ENCODE data around the gene SEC31B.

DNA sequence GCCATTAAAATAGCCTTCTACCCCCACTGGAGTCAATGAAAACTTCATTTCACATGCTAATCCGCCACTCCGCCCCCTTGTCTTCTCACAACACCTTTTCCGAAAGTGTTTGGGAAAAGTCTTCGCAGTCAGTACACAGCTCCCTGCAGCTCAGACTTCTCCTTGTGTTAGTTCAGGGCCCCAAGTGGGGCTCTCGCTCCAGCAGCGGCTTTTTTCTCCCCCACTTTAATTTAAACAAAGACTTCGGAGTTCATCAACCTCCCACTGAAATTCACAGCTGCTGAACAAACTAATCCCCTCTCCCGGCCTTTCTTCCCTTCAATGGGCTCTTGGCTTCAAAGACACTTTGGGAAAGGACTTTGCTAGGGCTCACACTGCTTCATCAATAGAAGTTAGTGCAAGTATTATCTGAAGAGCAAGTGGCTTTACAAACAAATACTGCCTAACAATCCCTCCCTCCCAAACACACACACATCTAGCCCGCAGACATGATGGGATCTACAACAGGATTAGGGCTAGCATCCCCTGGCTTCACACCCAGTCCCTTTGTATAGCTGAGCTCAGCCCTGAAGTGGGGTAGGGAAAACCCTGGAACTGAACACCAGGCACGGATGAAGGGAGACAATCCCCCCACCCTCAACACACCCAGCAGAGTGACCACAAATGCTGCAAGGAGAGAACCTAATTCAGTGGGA, 33.7 kb downstream of the SEC31B start:
- no peak for TF ChIP-seq POLR2A (IDR thresholded peaks at IDR 0.05; ENCODE audit: low read depth, low read length)
- TF ChIP-seq, protein P1, sequence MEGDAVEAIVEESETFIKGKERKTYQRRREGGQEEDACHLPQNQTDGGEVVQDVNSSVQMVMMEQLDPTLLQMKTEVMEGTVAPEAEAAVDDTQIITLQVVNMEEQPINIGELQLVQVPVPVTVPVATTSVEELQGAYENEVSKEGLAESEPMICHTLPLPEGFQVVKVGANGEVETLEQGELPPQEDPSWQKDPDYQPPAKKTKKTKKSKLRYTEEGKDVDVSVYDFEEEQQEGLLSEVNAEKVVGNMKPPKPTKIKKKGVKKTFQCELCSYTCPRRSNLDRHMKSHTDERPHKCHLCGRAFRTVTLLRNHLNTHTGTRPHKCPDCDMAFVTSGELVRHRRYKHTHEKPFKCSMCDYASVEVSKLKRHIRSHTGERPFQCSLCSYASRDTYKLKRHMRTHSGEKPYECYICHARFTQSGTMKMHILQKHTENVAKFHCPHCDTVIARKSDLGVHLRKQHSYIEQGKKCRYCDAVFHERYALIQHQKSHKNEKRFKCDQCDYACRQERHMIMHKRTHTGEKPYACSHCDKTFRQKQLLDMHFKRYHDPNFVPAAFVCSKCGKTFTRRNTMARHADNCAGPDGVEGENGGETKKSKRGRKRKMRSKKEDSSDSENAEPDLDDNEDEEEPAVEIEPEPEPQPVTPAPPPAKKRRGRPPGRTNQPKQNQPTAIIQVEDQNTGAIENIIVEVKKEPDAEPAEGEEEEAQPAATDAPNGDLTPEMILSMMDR (IDR thresholded peaks at IDR 0.05; ENCODE audit: extremely low read depth in 1 of 2, insufficient read depth in 1 of 2, low read depth in 1 of 2, low read length in 2 of 2): no peak
- TF ChIP-seq POLR2AphosphoS5 (IDR thresholded peaks at IDR 0.05; ENCODE audit: insufficient read depth, low read depth, low read length): no peak
- no peak for TF ChIP-seq EZH2 (IDR thresholded peaks at IDR 0.05; ENCODE audit: borderline replicate concordance, low read depth, low read length, severe bottlenecking)
- TF ChIP-seq, protein P2, sequence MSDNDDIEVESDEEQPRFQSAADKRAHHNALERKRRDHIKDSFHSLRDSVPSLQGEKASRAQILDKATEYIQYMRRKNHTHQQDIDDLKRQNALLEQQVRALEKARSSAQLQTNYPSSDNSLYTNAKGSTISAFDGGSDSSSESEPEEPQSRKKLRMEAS (IDR thresholded peaks at IDR 0.05; ENCODE audit: insufficient read depth, insufficient read length): no peak

All from endothelial cell of umbilical vein (primary cell).